Activated naive CD8-positive, alpha-beta T cell treated with anti-CD3 and anti-CD28 coated beads, Interleukin-2, amount 50 U/mL, for 16 hours (primary cell): ENCODE results near the gene GPR183.
A peak's percentile ranks its signal among the peaks of the same experiment; 100 is the strongest.

ENCODE experiments used
- DNase-seq: peaks from one replicate; pipeline ENCODE4 v3.0.0-alpha.2; 2020; ENCODE audit warnings: low read depth, low spot score

The GPR183 gene

GRCh38 chr13:99311748-99312492, 4.7 kb upstream of the GPR183 start:
- DNase-seq: no peak

GRCh38 chr13:99311137-99311536, 3.9 kb upstream of the GPR183 start:
- DNase-seq: no peak

- no peak for DNase-seq
These were observed 3.3 kb upstream of the GPR183 start for GRCh38 chr13:99310382-99311031.

- no peak for DNase-seq
These were observed 1.4 kb upstream of the GPR183 start for GRCh38 chr13:99308471-99309087.

GRCh38 chr13:99307648-99308339, 595 bp upstream of the GPR183 start:
- DNase-seq: peak; percentile 29

GRCh38 chr13:99305566-99305965, 1.6 kb downstream of the GPR183 start:
- no peak for DNase-seq

- no peak for DNase-seq
These were observed 2.0 kb downstream of the GPR183 start for GRCh38 chr13:99305158-99305557.

GRCh38 chr13:99304541-99304940, 2.7 kb downstream of the GPR183 start:
- DNase-seq: no peak

GRCh38 chr13:99303863-99304521, 3.2 kb downstream of the GPR183 start:
- DNase-seq: no peak

- no peak for DNase-seq
These were observed 4.3 kb downstream of the GPR183 start for GRCh38 chr13:99302637-99303505.

GRCh38 chr13:99301913-99302636, 5.1 kb downstream of the GPR183 start:
- DNase-seq: no peak

- no peak for DNase-seq
These were observed 6.0 kb downstream of the GPR183 start for GRCh38 chr13:99301056-99301838.

- no peak for DNase-seq
These were observed 7.3 kb downstream of the GPR183 start for GRCh38 chr13:99299920-99300341.

- DNase-seq: no peak
These were observed 7.8 kb downstream of the GPR183 start for GRCh38 chr13:99299256-99299919.

- DNase-seq: no peak
These were observed 9.1 kb downstream of the GPR183 start for GRCh38 chr13:99298056-99298455.

- DNase-seq: no peak
These were observed 9.9 kb downstream of the GPR183 start for GRCh38 chr13:99297331-99297730.

- no peak for DNase-seq
These were observed 10.8 kb downstream of the GPR183 start for GRCh38 chr13:99296398-99296797.

GRCh38 chr13:99295488-99296252, 11.5 kb downstream of the GPR183 start:
- no peak for DNase-seq
